A549 (cell line): ENCODE measurements around the gene CERKL. TPM values are rescaled to one million over a fixed set of nuclear protein-coding genes. Genes with fewer than 3 reads are reported as not detected.

ENCODE experiments used
- ATAC-seq, 2 experiments: fragments of 200-7000 bp in 1 of 2; fragments of >200 bp in 1 of 2; cut with Nextera tagmentation in 1 of 2; cut with Tn5 transposase in 1 of 2; 3 replicates each; pipeline versions ENCODE4 v1.8.0 to v1.9.1; 2018 to 2020; ENCODE audit warnings: mild to moderate bottlenecking in 1 of 2, moderate library complexity in 1 of 2
- CTCF ChIA-PET: fragments of 300-600 bp; sonication (Branson Sonifier 250); formaldehyde crosslinking; extraction: SDS; loops from one replicate; lab custom pipeline; 2021; ENCODE audit warnings: antibody characterized with exemption, inconsistent platforms; lab: Yijun Ruan, JAX
- POLR2A ChIA-PET: fragments of 350-600 bp; formaldehyde crosslinking; extraction: SDS; loops from one replicate; lab custom pipeline; 2021; ENCODE audit warnings: antibody characterized with exemption, inconsistent platforms; lab: Yijun Ruan, JAX
- DNase-seq, 2 experiments: peaks; one replicate each; pipeline versions ENCODE4 v3.0.0 to v3.0.0-alpha.2; 2011 to 2016; ENCODE audit warnings: low read depth in 1 of 2, low spot score in 1 of 2
- FAIRE-seq: peaks from 2 replicates; lab custom pipeline; 2011; peaks lifted over from hg19 to GRCh38; lab: Jason Lieb, UNC
- H3K27ac ChIP-seq, 2 experiments: fragments of >200 bp; sonication (Bioruptor Twin); formaldehyde crosslinking; 3 replicates each; pipeline ENCODE4 v1.5.1; 2016 to 2017
- H3K4me1 ChIP-seq: fragments of >200 bp; sonication (Bioruptor Twin); formaldehyde crosslinking; 3 replicates; pipeline ENCODE4 v1.6.1; 2016
- H3K4me2 ChIP-seq: fragments of >200 bp; sonication (Bioruptor Twin); formaldehyde crosslinking; 3 replicates; pipeline ENCODE4 v1.6.1; 2016
- H3K4me3 ChIP-seq: fragments of >200 bp; sonication (Bioruptor Twin); formaldehyde crosslinking; 3 replicates; pipeline ENCODE4 v1.5.1; 2016
- H3K9me3 ChIP-seq: fragments of >200 bp; sonication (Bioruptor Twin); formaldehyde crosslinking; 3 replicates; pipeline ENCODE4 v1.6.1; 2016
- CBX2 ChIP-seq: fragments of 200-600 bp; sonication (generic); IDR thresholded peaks from 2 replicates; pipeline ENCODE4 v1.6.1; 2016; ENCODE audit warnings: low read depth, mild to moderate bottlenecking, borderline replicate concordance
- EHF ChIP-seq: fragments of 250-450 bp; sonication (Bioruptor Pico); IDR thresholded peaks from 2 replicates; pipeline ENCODE4 v1.5.0; 2020; ENCODE audit warnings: mild to moderate bottlenecking
- EHMT2 ChIP-seq: fragments of 200-600 bp; sonication (generic); IDR thresholded peaks from 2 replicates; pipeline ENCODE4 v1.6.1; 2016; ENCODE audit warnings: antibody characterized with exemption, low read depth, mild to moderate bottlenecking, moderate library complexity
- FOSL2 ChIP-seq, 2 experiments: fragments of 450-650 bp in 1 of 2; fragments of >200 bp in 1 of 2; sonication (Bioruptor Twin) in 1 of 2; formaldehyde crosslinking; IDR thresholded peaks; 2 replicates each; pipeline versions ENCODE4 v1.5.0 to v1.6.1; 2016 to 2020; ENCODE audit warnings: mild to moderate bottlenecking in 1 of 2, moderate library complexity in 1 of 2
- GATA3 ChIP-seq: IDR thresholded peaks from 2 replicates; pipeline ENCODE4 v1.6.1; 2012; ENCODE audit warnings: borderline replicate concordance
- MAZ ChIP-seq: fragments of 150-350 bp; IDR thresholded peaks from 2 replicates; pipeline ENCODE4 v1.6.1; 2014; ENCODE audit warnings: antibody characterized with exemption, low read depth, low read length, borderline replicate concordance
- NR3C1 ChIP-seq: fragments of >200 bp; sonication (Bioruptor Twin); formaldehyde crosslinking; IDR thresholded peaks from 3 replicates; pipeline ENCODE4 v1.6.1; 2017
- PHF8 ChIP-seq: fragments of 200-600 bp; sonication (generic); IDR thresholded peaks from 2 replicates; pipeline ENCODE4 v1.6.1; 2016; ENCODE audit warnings: low read depth, mild to moderate bottlenecking, antibody characterized with exemption, moderate library complexity, borderline replicate concordance
- POLR2A ChIP-seq: IDR thresholded peaks from 2 replicates; pipeline ENCODE4 v1.6.1; 2012; ENCODE audit warnings: mild to moderate bottlenecking, low read length
- POLR2AphosphoS2 ChIP-seq: conservative IDR thresholded peaks from 2 replicates; pipeline ENCODE4 v1.6.1; 2012; ENCODE audit warnings: low read length, improper control_type of control experiment, inconsistent platforms
- RAD21 ChIP-seq, 2 experiments: fragments of >200 bp in 1 of 2; sonication (Bioruptor Twin) in 1 of 2; formaldehyde crosslinking in 1 of 2; IDR thresholded peaks in 1 of 2; conservative IDR thresholded peaks in 1 of 2; 2 replicates in 1 of 2; 3 replicates in 1 of 2; pipeline ENCODE4 v1.6.1; 2012 to 2018; ENCODE audit warnings: inconsistent platforms in 1 of 2
- RARB ChIP-seq: fragments of 250-450 bp; sonication (Bioruptor Pico); IDR thresholded peaks from 2 replicates; pipeline ENCODE4 v1.8.0; 2021; ENCODE audit warnings: mild to moderate bottlenecking, moderate library complexity
- RFX5 ChIP-seq: fragments of 450-650 bp; IDR thresholded peaks from 2 replicates; pipeline ENCODE4 v1.7.1; 2014; ENCODE audit warnings: antibody characterized with exemption, mild to moderate bottlenecking, moderate library complexity
- RNF2 ChIP-seq: fragments of 200-600 bp; sonication (generic); IDR thresholded peaks from 2 replicates; pipeline ENCODE4 v1.6.1; 2016; ENCODE audit warnings: low read depth, mild to moderate bottlenecking, antibody characterized with exemption, moderate library complexity, borderline replicate concordance
- TP53 ChIP-seq: fragments of 250-450 bp; sonication (Bioruptor Pico); IDR thresholded peaks from 2 replicates; pipeline ENCODE4 v1.5.0; 2021; ENCODE audit warnings: mild to moderate bottlenecking, moderate library complexity
- ZC3H11A ChIP-seq: fragments of 450-650 bp; IDR thresholded peaks from 2 replicates; pipeline ENCODE4 v1.6.1; 2014; ENCODE audit warnings: antibody characterized with exemption, mild to moderate bottlenecking
- ZFP36 ChIP-seq: fragments of 450-650 bp; IDR thresholded peaks from 2 replicates; pipeline ENCODE4 v1.6.1; 2014; ENCODE audit warnings: borderline replicate concordance; ENCODE audit not compliant: partially characterized antibody
- ZNF302 ChIP-seq: fragments of 250-450 bp; sonication (Bioruptor Pico); IDR thresholded peaks from 2 replicates; pipeline ENCODE4 v1.9.0; 2021; ENCODE audit warnings: inconsistent platforms, mild to moderate bottlenecking, moderate library complexity
- ZSCAN20 ChIP-seq: fragments of 250-450 bp; sonication (Bioruptor Pico); IDR thresholded peaks from 2 replicates; pipeline ENCODE4 v1.8.0; 2022; ENCODE audit warnings: mild to moderate bottlenecking, moderate library complexity
- WGBS: methylation state at CpG from one replicate; pipeline ENCODE4 v1.1.6; 2017; ENCODE audit errors: missing lambda C conversion rate; 5-methylcytosine and 5-hydroxymethylcytosine counted together
- polyA plus RNA-seq, 4 experiments: library from polyadenylated mRNA; depleted of rRNA in 3 of 4; stranded (reverse); fragments of >200 nt; fragmentation: RNase III in 1 of 4; extraction: RNeasy Plus Mini Kit Qiagen cat#74134 plus additional on column Dnase treatment in 1 of 4; gene quantifications; 2 replicates in 3 of 4; 3 replicates in 1 of 4; pipeline ENCODE4 v1.2.3, GENCODE V29; 2011 to 2017
- TF ChIP-seq, protein P1 (sequence below): IDR thresholded peaks from 2 replicates; pipeline ENCODE4 v1.6.1; 2012
- TF ChIP-seq, protein P2 (sequence below): IDR thresholded peaks from 2 replicates; pipeline ENCODE4 v1.6.1; 2012; ENCODE audit warnings: low read depth, borderline replicate concordance

The CERKL gene
- polyA plus RNA-seq, 2 of the 4 experiments (the other 2 are of a cell fraction) = 0.30 to 0.85 TPM

DNA sequence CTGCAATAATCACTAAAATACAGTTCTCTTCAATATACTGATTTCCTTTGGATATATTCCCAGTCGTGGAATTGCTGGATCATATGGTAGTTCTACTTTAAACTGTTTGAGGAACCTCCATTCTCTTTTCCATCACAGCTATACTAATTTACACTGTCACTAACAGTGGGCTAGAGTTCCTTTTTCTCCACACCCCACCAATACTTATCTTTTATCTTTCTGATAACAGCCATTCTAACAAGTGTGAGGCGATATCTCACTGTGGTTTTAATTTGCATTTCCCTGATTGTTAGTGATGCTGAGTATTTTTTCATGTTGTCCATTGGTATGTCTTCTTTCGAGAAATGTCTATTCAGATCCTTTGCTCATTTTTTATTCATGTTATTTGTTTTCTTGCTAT lies 68.4 kb downstream of the CERKL start:
- FAIRE-seq = no peak
- POLR2A ChIA-PET = no interaction called here
- TF ChIP-seq RFX5 = no peak
- TF ChIP-seq RAD21 (conservative IDR thresholded peaks at IDR 0.05 in 1 of 2, IDR thresholded peaks at IDR 0.05 in 1 of 2) = no peak
- TF ChIP-seq, protein P1, sequence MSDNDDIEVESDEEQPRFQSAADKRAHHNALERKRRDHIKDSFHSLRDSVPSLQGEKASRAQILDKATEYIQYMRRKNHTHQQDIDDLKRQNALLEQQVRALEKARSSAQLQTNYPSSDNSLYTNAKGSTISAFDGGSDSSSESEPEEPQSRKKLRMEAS = no peak
- no peak for TF ChIP-seq CBX2
- TF ChIP-seq NR3C1 = no peak
- no peak for TF ChIP-seq ZSCAN20 (CRISPR knock-in tag)
- TF ChIP-seq FOSL2 (IDR thresholded peaks at IDR 0.05) = no peak
- no peak for TF ChIP-seq FOSL2 (CRISPR knock-in tag; IDR thresholded peaks at IDR 0.05)
- TF ChIP-seq PHF8 = no peak
- TF ChIP-seq RNF2 = no peak
- TF ChIP-seq, protein P2, sequence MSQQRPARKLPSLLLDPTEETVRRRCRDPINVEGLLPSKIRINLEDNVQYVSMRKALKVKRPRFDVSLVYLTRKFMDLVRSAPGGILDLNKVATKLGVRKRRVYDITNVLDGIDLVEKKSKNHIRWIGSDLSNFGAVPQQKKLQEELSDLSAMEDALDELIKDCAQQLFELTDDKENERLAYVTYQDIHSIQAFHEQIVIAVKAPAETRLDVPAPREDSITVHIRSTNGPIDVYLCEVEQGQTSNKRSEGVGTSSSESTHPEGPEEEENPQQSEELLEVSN = no peak
- TF ChIP-seq EHF (CRISPR knock-in tag) = no peak
- TF ChIP-seq ZNF302 (CRISPR knock-in tag) = no peak
- TF ChIP-seq ZFP36 = no peak
- no peak for TF ChIP-seq EHMT2
- TF ChIP-seq TP53 = no peak
- no peak for TF ChIP-seq GATA3
- no peak for TF ChIP-seq RARB (CRISPR knock-in tag)
- TF ChIP-seq MAZ = no peak
- no peak for TF ChIP-seq POLR2AphosphoS2
- no peak for TF ChIP-seq ZC3H11A
- no peak for ATAC-seq
- DNase-seq = no peak
- Histone ChIP-seq H3K4me2 (no peak overlapping the region), H3K27ac (no peak overlapping the region), H3K4me3 (no peak overlapping the region), H3K4me1 (peaks cover 19% of the 10 kb centered on the region), H3K9me3 (no peaks in the 10 kb centered on the region)
- WGBS = 66% methylated on average over 3 of the region's 3 CpGs
- CTCF ChIA-PET = interaction anchor here (1.3 kb wide), 1 partner anchor 16 kb away, joined by 3 read pairs; no protein-coding TSS in a partner anchor

DNA sequence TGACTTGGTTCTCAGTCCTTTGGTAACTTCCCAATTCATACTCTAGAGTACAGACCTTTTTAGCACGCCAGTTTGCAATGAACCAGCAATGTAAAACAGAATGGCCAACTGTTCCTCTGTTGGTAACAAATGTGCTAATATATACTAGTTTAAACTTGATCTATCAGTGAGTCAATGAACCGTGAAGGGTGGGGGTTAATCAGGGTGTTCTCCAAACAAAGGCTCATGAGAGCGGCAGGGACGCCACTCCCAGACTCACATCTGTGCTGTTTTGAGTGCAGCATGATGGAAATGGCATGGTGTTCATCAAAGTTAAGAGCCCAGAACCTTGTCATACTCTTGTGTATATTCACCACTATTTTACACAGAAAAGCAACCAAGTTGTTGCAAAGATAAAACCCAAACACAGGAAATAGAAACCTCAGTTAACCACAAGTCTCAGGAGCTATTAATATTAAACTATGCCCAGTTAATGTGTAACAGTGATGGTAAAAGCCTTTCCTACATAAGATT lies 70.3 kb downstream of the CERKL start:
- TF ChIP-seq POLR2A = no peak
- TF ChIP-seq, protein P1 = 0 out of 2 replicates have a peak, but pooled peaks have one; percentile 18
- ChIA-PET CTCF (interaction anchor here (2.3 kb wide), 1 partner anchor 129 kb away, joined by 5 read pairs; no protein-coding TSS in a partner anchor), POLR2A (no interaction called here)
- no peaks in the 10 kb centered on the region for H3K9me3 ChIP-seq
- FAIRE-seq (no peak), DNase-seq (peak; percentile 9 to 31), ATAC-seq (peak; percentile 80 to 89)
- H3K4me2 ChIP-seq = peak overlapping the region; percentile 65
- peak overlapping the region; percentile 17 to 39; a peak in 4 of 6 replicates for H3K27ac ChIP-seq
- 13% methylated on average over 4 of the region's 4 CpGs for WGBS
- H3K4me1 ChIP-seq = peaks cover 19% of the 10 kb centered on the region
- H3K4me3 ChIP-seq = peak overlapping the region; percentile 6; the same call in 1 of the 3 replicates

DNA sequence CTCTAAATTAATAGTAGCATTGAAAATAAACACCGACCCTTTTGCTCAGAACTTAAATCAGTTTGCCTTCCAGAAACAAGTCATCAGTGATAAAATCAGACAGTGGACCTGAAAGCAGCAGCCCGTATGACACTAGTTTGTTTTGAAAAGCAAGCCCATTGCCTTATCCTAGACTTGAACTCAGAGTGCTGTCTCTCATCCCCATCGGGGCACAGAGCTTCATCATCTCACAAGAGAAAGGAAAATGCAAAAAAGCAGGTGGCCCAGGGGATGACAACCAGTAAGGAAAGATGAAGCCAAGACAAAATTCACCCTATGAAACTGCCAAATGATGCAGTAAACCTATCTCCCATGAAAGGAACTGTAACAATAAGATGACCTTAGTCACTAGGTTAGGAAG lies 71.2 kb downstream of the CERKL start:
- Histone ChIP-seq H3K4me3 (no peak overlapping the region), H3K4me1 (peaks cover 19% of the 10 kb centered on the region), H3K9me3 (no peaks in the 10 kb centered on the region), H3K27ac (no peak overlapping the region; a peak in 1 of 6 replicates), H3K4me2 (peak overlapping the region; percentile 65; the same call in 1 of the 3 replicates)
- WGBS = 67% methylated on average over 3 of the region's 3 CpGs
- ATAC-seq (no peak), FAIRE-seq (no peak), DNase-seq (no peak)
- POLR2A ChIA-PET = no interaction called here
- TF ChIP-seq GATA3 = no peak
- TF ChIP-seq PHF8 = no peak
- CTCF ChIA-PET = interaction anchor here (1.6 to 2.3 kb wide), 2 partner anchors 12 to 130 kb away, joined by 5 to 8 read pairs; no protein-coding TSS in a partner anchor
